Measurements from ENCODE around the gene TLR4. TPM values are rescaled to one million over a fixed set of nuclear protein-coding genes. Genes with fewer than 3 reads are reported as not detected.

Gene TLR4
- total and polyA plus RNA-seq, 10 of the 15 experiments (the other 5 are each of a cell fraction or from before 2014, with no cell fraction given), result 0.03 to 0.50 (median 0.16) TPM

DNA sequence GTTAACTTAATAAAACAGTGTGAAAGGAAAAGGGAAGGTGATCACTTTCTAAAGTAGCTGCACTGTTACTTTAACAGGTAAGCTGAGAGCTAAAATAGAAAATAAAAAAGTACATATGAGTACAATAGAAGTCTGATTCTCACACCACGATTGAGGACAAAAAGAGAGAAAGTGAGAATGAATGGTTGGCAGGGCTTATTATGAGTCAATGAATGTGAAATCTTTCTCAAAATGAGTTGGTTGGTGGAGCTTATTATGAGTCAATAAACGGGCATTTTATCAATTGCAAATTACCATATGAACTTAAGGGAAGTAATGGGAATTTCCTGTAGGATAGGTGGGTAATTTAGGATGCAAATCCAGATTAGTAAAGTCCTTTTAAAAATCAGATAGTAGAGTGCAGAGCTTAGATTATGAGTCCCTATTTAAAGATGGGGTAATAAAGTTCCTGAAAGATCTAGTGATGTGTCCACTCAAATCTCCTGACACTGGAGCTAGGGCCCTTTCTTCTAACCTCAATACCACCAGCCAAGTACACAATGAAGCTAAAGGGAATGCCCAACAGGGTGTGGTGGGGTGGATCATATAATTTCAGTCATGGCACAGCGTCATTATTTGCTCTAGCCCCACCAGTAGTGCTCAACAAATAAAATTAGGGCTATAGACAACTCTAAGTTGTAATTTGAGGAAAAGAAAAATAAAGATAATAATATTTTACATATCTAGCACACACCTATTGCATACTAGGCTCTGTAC lies 21.1 kb upstream of the TLR4 start (continued):
- no peak for TF ChIP-seq CBX3 (IDR thresholded peaks at IDR 0.05; ENCODE audit: borderline replicate concordance, low read depth)
- TF ChIP-seq ZNF207 (IDR thresholded peaks at IDR 0.05; ENCODE audit: borderline replicate concordance), result no peak
- 0 out of 2 replicates have a peak, but pooled peaks have one; percentile 39 for TF ChIP-seq ZNF217 (IDR thresholded peaks at IDR 0.05)
- TF ChIP-seq ZNF24 (IDR thresholded peaks at IDR 0.05), result peak; percentile 54; the same call in 1 of the 2 replicates
- TF ChIP-seq PKNOX1 (IDR thresholded peaks at IDR 0.05), result no peak
- TF ChIP-seq, protein P1, sequence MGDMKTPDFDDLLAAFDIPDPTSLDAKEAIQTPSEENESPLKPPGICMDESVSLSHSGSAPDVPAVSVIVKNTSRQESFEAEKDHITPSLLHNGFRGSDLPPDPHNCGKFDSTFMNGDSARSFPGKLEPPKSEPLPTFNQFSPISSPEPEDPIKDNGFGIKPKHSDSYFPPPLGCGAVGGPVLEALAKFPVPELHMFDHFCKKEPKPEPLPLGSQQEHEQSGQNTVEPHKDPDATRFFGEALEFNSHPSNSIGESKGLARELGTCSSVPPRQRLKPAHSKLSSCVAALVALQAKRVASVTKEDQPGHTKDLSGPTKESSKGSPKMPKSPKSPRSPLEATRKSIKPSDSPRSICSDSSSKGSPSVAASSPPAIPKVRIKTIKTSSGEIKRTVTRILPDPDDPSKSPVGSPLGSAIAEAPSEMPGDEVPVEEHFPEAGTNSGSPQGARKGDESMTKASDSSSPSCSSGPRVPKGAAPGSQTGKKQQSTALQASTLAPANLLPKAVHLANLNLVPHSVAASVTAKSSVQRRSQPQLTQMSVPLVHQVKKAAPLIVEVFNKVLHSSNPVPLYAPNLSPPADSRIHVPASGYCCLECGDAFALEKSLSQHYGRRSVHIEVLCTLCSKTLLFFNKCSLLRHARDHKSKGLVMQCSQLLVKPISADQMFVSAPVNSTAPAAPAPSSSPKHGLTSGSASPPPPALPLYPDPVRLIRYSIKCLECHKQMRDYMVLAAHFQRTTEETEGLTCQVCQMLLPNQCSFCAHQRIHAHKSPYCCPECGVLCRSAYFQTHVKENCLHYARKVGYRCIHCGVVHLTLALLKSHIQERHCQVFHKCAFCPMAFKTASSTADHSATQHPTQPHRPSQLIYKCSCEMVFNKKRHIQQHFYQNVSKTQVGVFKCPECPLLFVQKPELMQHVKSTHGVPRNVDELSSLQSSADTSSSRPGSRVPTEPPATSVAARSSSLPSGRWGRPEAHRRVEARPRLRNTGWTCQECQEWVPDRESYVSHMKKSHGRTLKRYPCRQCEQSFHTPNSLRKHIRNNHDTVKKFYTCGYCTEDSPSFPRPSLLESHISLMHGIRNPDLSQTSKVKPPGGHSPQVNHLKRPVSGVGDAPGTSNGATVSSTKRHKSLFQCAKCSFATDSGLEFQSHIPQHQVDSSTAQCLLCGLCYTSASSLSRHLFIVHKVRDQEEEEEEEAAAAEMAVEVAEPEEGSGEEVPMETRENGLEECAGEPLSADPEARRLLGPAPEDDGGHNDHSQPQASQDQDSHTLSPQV (IDR thresholded peaks at IDR 0.05), result no peak
- TF ChIP-seq EZH2 (IDR thresholded peaks at IDR 0.05; ENCODE audit: borderline replicate concordance, control insufficient read depth, low read depth, low read length), result no peak
- no peak for TF ChIP-seq BRCA1 (IDR thresholded peaks at IDR 0.05; ENCODE audit: low read depth, low read length)
- no peak for TF ChIP-seq RAD21 (IDR thresholded peaks at IDR 0.05; ENCODE audit: insufficient read depth, low read depth, low read length)
- TF ChIP-seq ZSCAN29 (IDR thresholded peaks at IDR 0.05), result no peak
- no peak for TF ChIP-seq EGR1 (IDR thresholded peaks at IDR 0.05; ENCODE audit: borderline replicate concordance in 1 of 2, low read depth in 2 of 2, low read length in 2 of 2)
- no peak for TF ChIP-seq SMAD5 (IDR thresholded peaks at IDR 0.05; ENCODE audit: low read depth)
- no peak for TF ChIP-seq KLF5 (IDR thresholded peaks at IDR 0.05; ENCODE audit: partially characterized antibody)
- no peak for TF ChIP-seq SKIL (IDR thresholded peaks at IDR 0.05; ENCODE audit: low read depth, poor library complexity, severe bottlenecking)
- no peak for TF ChIP-seq ESRRA (IDR thresholded peaks at IDR 0.05; ENCODE audit: low read length)
- TF ChIP-seq NFYA (IDR thresholded peaks at IDR 0.05; ENCODE audit: borderline replicate concordance, low read depth, low read length), result no peak
- no peak for TF ChIP-seq RB1 (IDR thresholded peaks at IDR 0.05; ENCODE audit: borderline replicate concordance)
- peak in 1 of 2 experiments; percentile 58; a peak in 1 of 4 replicates for TF ChIP-seq ETV6 (conservative IDR thresholded peaks at IDR 0.05 in 1 of 2, IDR thresholded peaks at IDR 0.05 in 1 of 2; ENCODE audit: borderline replicate concordance in 1 of 2, low read depth in 1 of 2)
- peak; percentile 61; the same call in 1 of the 2 replicates for TF ChIP-seq ATF2 (IDR thresholded peaks at IDR 0.05; ENCODE audit: low read length)
- no peak for TF ChIP-seq TCF3 (IDR thresholded peaks at IDR 0.05; ENCODE audit: borderline replicate concordance, insufficient read depth, low read depth, low read length)
- no peak for TF ChIP-seq ZNF622 (IDR thresholded peaks at IDR 0.05)

Measured in GM12878 (cell line).